HG02870 (cell line): ENCODE measurements around the gene FREY1.
A peak's percentile ranks its signal among the peaks of the same experiment; 100 is the strongest.

ENCODE experiments used
- ATAC-seq: cut with Tn5 transposase; IDR thresholded peaks from one replicate; pipeline ENCODE4 v1.9.1; 2021; ENCODE audit warnings: mild to moderate bottlenecking, moderate library complexity; ENCODE audit not compliant: unreplicated experiment

FREY1 gene

GRCh38 chr11:45906965-45907611, at the start of gene FREY1:
TSS of gene FREY1 (minus strand) at chr11:45907271. CDS start at chr11:45907245, 26 bp downstream.
- ATAC-seq, result no peak

- no peak for ATAC-seq
Measured at GRCh38 chr11:45949992-45950407, 42.9 kb upstream of the FREY1 start.

GRCh38 chr11:45948356-45948755, 41.3 kb upstream of the FREY1 start:
- ATAC-seq, result no peak

GRCh38 chr11:45947885-45948284, 40.8 kb upstream of the FREY1 start:
- no peak for ATAC-seq

GRCh38 chr11:45945397-45945999, 38.4 kb upstream of the FREY1 start:
- ATAC-seq, result no peak

- ATAC-seq, result no peak
Measured at GRCh38 chr11:45942381-45942780, 35.3 kb upstream of the FREY1 start.

GRCh38 chr11:45941285-45941684, 34.2 kb upstream of the FREY1 start:
- no peak for ATAC-seq

- no peak for ATAC-seq
Measured at GRCh38 chr11:45939836-45940235, 32.8 kb upstream of the FREY1 start.

- no peak for ATAC-seq
Measured at GRCh38 chr11:45937916-45938315, 30.8 kb upstream of the FREY1 start.

GRCh38 chr11:45936511-45937054, 29.5 kb upstream of the FREY1 start:
- no peak for ATAC-seq

- no peak for ATAC-seq
Measured at GRCh38 chr11:45935349-45936064, 28.4 kb upstream of the FREY1 start.

- no peak for ATAC-seq
Measured at GRCh38 chr11:45934580-45935318, 27.7 kb upstream of the FREY1 start.

GRCh38 chr11:45933846-45934579, 26.9 kb upstream of the FREY1 start:
- no peak for ATAC-seq

- no peak for ATAC-seq
Measured at GRCh38 chr11:45933131-45933831, 26.2 kb upstream of the FREY1 start.

GRCh38 chr11:45932217-45932616, 25.1 kb upstream of the FREY1 start:
- no peak for ATAC-seq

GRCh38 chr11:45931739-45932138, 24.7 kb upstream of the FREY1 start:
- no peak for ATAC-seq

- no peak for ATAC-seq
Measured at GRCh38 chr11:45930951-45931570, 24.0 kb upstream of the FREY1 start.

GRCh38 chr11:45930031-45930794, 23.1 kb upstream of the FREY1 start:
- peak; percentile 88 for ATAC-seq
